Endothelial cell of umbilical vein (primary cell): ENCODE measurements around the gene TBCD. TPM values are rescaled to one million over a fixed set of nuclear protein-coding genes. Genes with fewer than 3 reads are reported as not detected.

ENCODE experiments used
- BruUV-seq: library from RNA; stranded (reverse); fragments of 400-500 nt; replicated peaks from 2 replicates; lab custom pipeline; 2021; lab: Mats Ljungman, UMichigan
- CTCF ChIA-PET: fragments of 300-600, 350-600 bp; sonication (Branson Sonifier 250); formaldehyde crosslinking; loops from one replicate; lab custom pipeline; 2021; ENCODE audit warnings: antibody characterized with exemption, inconsistent platforms; lab: Charles Lee
- POLR2A ChIA-PET: fragments of 300-600, 350-600 bp; sonication (Branson Sonifier 250); formaldehyde crosslinking; loops from one replicate; lab custom pipeline; 2021; ENCODE audit warnings: antibody characterized with exemption, inconsistent platforms; lab: Charles Lee
- DNase-seq: peaks from one replicate; pipeline ENCODE4 v3.0.0-alpha.2; 2011; ENCODE audit warnings: low read depth, low spot score
- FAIRE-seq: peaks from 2 replicates; lab custom pipeline; 2011; peaks lifted over from hg19 to GRCh38; lab: Jason Lieb, UNC
- H2AFZ ChIP-seq: 2 replicates; pipeline ENCODE4 v1.6.0; 2012; ENCODE audit warnings: low read depth, low read length, control low read depth, inconsistent platforms
- H3K27ac ChIP-seq: 2 replicates; pipeline ENCODE4 v1.5.1; 2011; ENCODE audit warnings: low read depth, mild to moderate bottlenecking, control low read depth, low read length, moderate library complexity; ENCODE audit not compliant: insufficient read depth
- H3K27me3 ChIP-seq, 2 experiments: 2 replicates each; pipeline versions ENCODE4 v1.6.0 to v1.6.1; 2011; ENCODE audit warnings: low read length in 2 of 2, mixed read lengths in 1 of 2; ENCODE audit not compliant: control insufficient read depth in 2 of 2, insufficient read depth in 2 of 2
- H3K36me3 ChIP-seq, 2 experiments: 2 replicates in 1 of 2; 3 replicates in 1 of 2; pipeline ENCODE4 v1.5.1; 2011; ENCODE audit warnings: low read length in 2 of 2, mild to moderate bottlenecking in 1 of 2, moderate library complexity in 1 of 2; ENCODE audit not compliant: control insufficient read depth in 2 of 2, insufficient read depth in 2 of 2; ENCODE audit errors: extremely low read depth in 1 of 2
- H3K4me1 ChIP-seq: 3 replicates; pipeline ENCODE4 v1.5.1; 2011; ENCODE audit warnings: mild to moderate bottlenecking, low read length; ENCODE audit not compliant: control insufficient read depth, insufficient read depth; ENCODE audit errors: extremely low read depth
- H3K4me2 ChIP-seq: 2 replicates; pipeline ENCODE4 v1.6.1; 2011; ENCODE audit warnings: low read length, control low read depth, mixed read lengths; ENCODE audit not compliant: insufficient read depth
- H3K4me3 ChIP-seq, 3 experiments: fragments of 200-600 bp in 1 of 3; sonication (generic), shearing (Covaris generic) in 1 of 3; replicated peaks in 1 of 3; 2 replicates each; pipeline ENCODE4 v1.5.1; 2011 to 2016; ENCODE audit warnings: control low read depth in 3 of 3, low read length in 3 of 3, mild to moderate bottlenecking in 2 of 3, inconsistent platforms in 1 of 3, low read depth in 1 of 3, moderate library complexity in 1 of 3; ENCODE audit not compliant: insufficient read depth in 1 of 3
- H3K79me2 ChIP-seq: 2 replicates; pipeline ENCODE4 v1.6.0; 2012; ENCODE audit warnings: low read length, inconsistent platforms; ENCODE audit not compliant: control insufficient read depth, insufficient read depth
- H3K9ac ChIP-seq: replicated peaks from 2 replicates; pipeline ENCODE3; 2011; ENCODE audit warnings: low read length, control low read depth; ENCODE audit not compliant: insufficient read depth; ENCODE audit errors: extremely low read depth
- H3K9me1 ChIP-seq: replicated peaks from 3 replicates; pipeline ENCODE4 v1.6.0; 2011; ENCODE audit warnings: mild to moderate bottlenecking, low read length; ENCODE audit not compliant: control insufficient read depth, insufficient read depth; ENCODE audit errors: extremely low read depth
- H3K9me3 ChIP-seq: replicated peaks from 2 replicates; pipeline ENCODE4 v1.5.1; 2012; ENCODE audit warnings: low read length, inconsistent platforms; ENCODE audit not compliant: control insufficient read depth, insufficient read depth
- H4K20me1 ChIP-seq: replicated peaks from 2 replicates; pipeline ENCODE3; 2011; ENCODE audit warnings: mild to moderate bottlenecking, low read length; ENCODE audit not compliant: control insufficient read depth, insufficient read depth; ENCODE audit errors: extremely low read depth
- CTCF ChIP-seq, 2 donors: IDR thresholded peaks; 1 replicate in 1 of 2; 2 replicates in 1 of 2; pipeline ENCODE4 v1.5.1; 2011; ENCODE audit warnings: low read length in 2 of 2, mild to moderate bottlenecking in 2 of 2, moderate library complexity in 2 of 2, control low read depth in 1 of 2, inconsistent platforms in 1 of 2, low read depth in 1 of 2; ENCODE audit not compliant: insufficient read depth in 1 of 2; ENCODE audit errors: extremely low read depth in 1 of 2
- EZH2 ChIP-seq: IDR thresholded peaks from 2 replicates; pipeline ENCODE4 v1.6.1; 2012; ENCODE audit warnings: borderline replicate concordance, low read depth, mild to moderate bottlenecking, moderate library complexity, low read length, inconsistent platforms; ENCODE audit not compliant: severe bottlenecking
- FOS ChIP-seq: IDR thresholded peaks from 2 replicates; pipeline ENCODE4 v1.6.1; 2011; ENCODE audit warnings: mild to moderate bottlenecking, low read length, moderate library complexity, borderline replicate concordance; ENCODE audit not compliant: insufficient read depth
- GATA2 ChIP-seq: IDR thresholded peaks from 2 replicates; pipeline ENCODE4 v1.7.0; 2011; ENCODE audit warnings: low read depth, mild to moderate bottlenecking, moderate library complexity, mixed read lengths, low read length; ENCODE audit not compliant: insufficient read length, insufficient read depth
- JUN ChIP-seq: IDR thresholded peaks from 2 replicates; pipeline ENCODE4 v1.6.1; 2011; ENCODE audit warnings: borderline replicate concordance, low read depth; ENCODE audit not compliant: insufficient read length, insufficient read depth
- MYC ChIP-seq: IDR thresholded peaks from one replicate; pipeline ENCODE4 v1.6.1; 2011; ENCODE audit warnings: mild to moderate bottlenecking, low read depth, low read length
- POLR2A ChIP-seq: IDR thresholded peaks from 2 replicates; pipeline ENCODE4 v1.6.1; 2012; ENCODE audit warnings: low read depth, mild to moderate bottlenecking, control low read depth, low read length
- POLR2AphosphoS5 ChIP-seq: IDR thresholded peaks from 2 replicates; pipeline ENCODE4 v1.6.1; 2012; ENCODE audit warnings: low read depth, mild to moderate bottlenecking, control low read depth, low read length, moderate library complexity; ENCODE audit not compliant: insufficient read depth
- dilution Hi-C: fragments of 300-500 bp; cut with MboI; formaldehyde crosslinking; loops from one replicate; pipeline ENCODE4 v1.15.0; 2019; ENCODE audit warnings: low sequenced_read_pairs; ENCODE audit not compliant: extremely low pct_ligation_motif_present
- intact Hi-C: fragments of 100-400 bp; cut with micrococcal nuclease; formaldehyde crosslinking; loops from one replicate; pipeline ENCODE4 v1.10.0; 2022
- polyA plus RNA-seq, 4 experiments: library from polyadenylated mRNA; depleted of rRNA in 3 of 4; stranded (reverse) in 3 of 4; unstranded in 1 of 4; fragments of >200 nt; gene quantifications; 2 replicates each; pipeline versions ENCODE4 v1.2.1 to v1.2.3, GENCODE V29; 2011 to 2012; ENCODE audit warnings: missing spikeins in 1 of 4
- total RNA-seq: library from RNA; stranded (reverse); gene quantifications from 2 replicates; pipeline ENCODE4 v1.2.3, GENCODE V29; 2021
- TF ChIP-seq, protein P1 (sequence below): IDR thresholded peaks from 2 replicates; pipeline ENCODE4 v1.6.1; 2011; ENCODE audit not compliant: insufficient read depth, insufficient read length

Gene TBCD
- total and polyA plus RNA-seq, 2 donors (not counting 3 experiments of a cell fraction or from before 2014, with no cell fraction given): 121 to 145 TPM

DNA sequence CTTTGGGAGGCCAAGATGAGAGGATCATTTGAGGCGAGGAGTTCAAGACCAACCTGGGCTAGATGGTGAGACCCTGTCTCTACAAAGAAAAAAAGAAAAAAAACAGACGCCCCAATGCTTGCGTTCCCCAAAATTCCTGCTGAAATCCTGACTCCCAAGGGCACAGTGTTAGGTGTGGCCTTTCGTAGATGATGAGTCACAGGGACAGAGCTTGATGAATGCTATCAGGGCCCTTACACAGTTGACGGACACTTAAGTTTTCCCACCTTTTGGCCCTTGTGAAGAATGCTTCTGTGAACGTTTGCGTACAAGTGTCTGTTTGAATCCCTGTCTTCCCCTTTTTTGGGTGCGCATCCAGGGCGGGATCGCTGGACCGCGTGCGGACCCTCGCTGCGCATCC, 104.5 kb downstream of the TBCD start:
- CTCF ChIA-PET: interaction anchor here (0.9 to 1.6 kb wide), 2 partner anchors 15 to 75 kb away, joined by 4 to 6 read pairs; no protein-coding TSS in a partner anchor
- Histone ChIP-seq H3K36me3 (peaks cover 4 to 7% of the 10 kb centered on the region in 2 experiments), H3K9ac (no peak overlapping the region), H3K4me3 (no peak overlapping the region), H3K27ac (no peak overlapping the region), H3K4me1 (peaks cover 16% of the 10 kb centered on the region), H3K27me3 (no peaks in the 10 kb centered on the region), H3K9me1 (no peaks in the 10 kb centered on the region), H3K79me2 (peaks cover 52% of the 10 kb centered on the region), H3K9me3 (no peaks in the 10 kb centered on the region), H2AFZ (no peak overlapping the region), H4K20me1 (no peaks in the 10 kb centered on the region), H3K4me2 (no peak overlapping the region)
- intact Hi-C loops: no loop called here
- dilution Hi-C loops: no loop called here
- FAIRE-seq (no peak), DNase-seq (no peak)
- TF ChIP-seq JUN: no peak
- no peak for TF ChIP-seq CTCF (IDR thresholded peaks at IDR 0.05; ENCODE audit: extremely low read depth in 1 of 2, insufficient read depth in 1 of 2, low read depth in 1 of 2, low read length in 2 of 2)
- TF ChIP-seq FOS: no peak
- no peak for TF ChIP-seq POLR2AphosphoS5
- TF ChIP-seq, protein P1, sequence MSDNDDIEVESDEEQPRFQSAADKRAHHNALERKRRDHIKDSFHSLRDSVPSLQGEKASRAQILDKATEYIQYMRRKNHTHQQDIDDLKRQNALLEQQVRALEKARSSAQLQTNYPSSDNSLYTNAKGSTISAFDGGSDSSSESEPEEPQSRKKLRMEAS: no peak
- no peak for TF ChIP-seq POLR2A
- TF ChIP-seq MYC: no peak
- no peak for TF ChIP-seq GATA2
- no peak for TF ChIP-seq EZH2
- BruUV-seq: no TSS peak
- POLR2A ChIA-PET: no interaction called here
